HCT116 (cell line): ENCODE data around the gene COL8A2. TPM values are rescaled to one million over a fixed set of nuclear protein-coding genes. Genes with fewer than 3 reads are reported as not detected.
A peak's percentile ranks its signal among the peaks of the same experiment; 100 is the strongest.

ENCODE experiments used
- ATAC-seq: fragments of 200-7000 bp; cut with Tn5 transposase; 2 replicates; pipeline ENCODE4 v1.9.1; 2020; ENCODE audit warnings: mild to moderate bottlenecking, moderate library complexity
- BruUV-seq: library from RNA; stranded (reverse); fragments of 400-500 nt; replicated peaks from 2 replicates; lab custom pipeline; 2021; lab: Mats Ljungman, UMichigan
- CTCF ChIA-PET: fragments of 300-600 bp; sonication (Branson Sonifier 250); formaldehyde crosslinking; loops from one replicate; lab custom pipeline; 2021; ENCODE audit warnings: antibody characterized with exemption; lab: Charles Lee
- POLR2A ChIA-PET: fragments of 300-600, 350-600 bp; sonication (Branson Sonifier 250); formaldehyde crosslinking; loops from one replicate; lab custom pipeline; 2021; ENCODE audit warnings: antibody characterized with exemption; lab: Charles Lee
- RAD21 ChIA-PET, 2 experiments: fragments of 300-600 bp; sonication (Branson Sonifier 250); formaldehyde crosslinking; loops; one replicate each; lab custom pipeline; 2023; ENCODE audit warnings: low total read pairs in 2 of 2; ENCODE audit not compliant: uncharacterized antibody in 2 of 2, unreplicated experiment in 2 of 2, low non-redundant PET in 1 of 2; lab: Charles Lee
- DNase-seq: peaks from one replicate; pipeline ENCODE4 v3.0.0-alpha.2; 2010; ENCODE audit warnings: low read depth, low spot score
- H2AFZ ChIP-seq: fragments of 200-600 bp; shearing (Covaris generic), sonication (generic); 2 replicates; pipeline ENCODE4 v1.6.1; 2017; ENCODE audit warnings: low read depth, mixed run types, mixed read lengths, antibody characterized with exemption, low read length; ENCODE audit not compliant: poor library complexity, severe bottlenecking
- H3K27ac ChIP-seq: 2 replicates; pipeline ENCODE4 v1.5.1; 2012; ENCODE audit warnings: low read depth, low read length
- H3K27me3 ChIP-seq: fragments of 200-600 bp; sonication (generic); 2 replicates; pipeline ENCODE4 v1.6.1; 2016; ENCODE audit warnings: mixed run types, low read length, mixed read lengths; ENCODE audit not compliant: insufficient read depth
- H3K36me3 ChIP-seq, 2 experiments: fragments of 200-500 bp in 1 of 2; fragments of 200-600 bp in 1 of 2; sonication (Bioruptor generic) in 1 of 2; sonication (generic) in 1 of 2; 2 replicates each; pipeline versions ENCODE4 v1.5.1 to v1.6.1; 2014 to 2016; ENCODE audit warnings: low read length in 2 of 2, inconsistent platforms in 1 of 2, mixed read lengths in 1 of 2, mixed run types in 1 of 2; ENCODE audit not compliant: insufficient read depth in 2 of 2, control insufficient read depth in 1 of 2
- H3K4me1 ChIP-seq, 2 experiments: fragments of 200-600 bp in 1 of 2; sonication (generic) in 1 of 2; 2 replicates each; pipeline versions ENCODE4 v1.5.1 to v1.6.1; 2012 to 2017; ENCODE audit warnings: low read length in 2 of 2, inconsistent platforms in 1 of 2, mild to moderate bottlenecking in 1 of 2, mixed read lengths in 1 of 2, mixed run types in 1 of 2, moderate library complexity in 1 of 2; ENCODE audit not compliant: insufficient read depth in 2 of 2, control insufficient read depth in 1 of 2
- H3K4me2 ChIP-seq: fragments of 200-600 bp; sonication (generic); 2 replicates; pipeline ENCODE4 v1.6.1; 2017; ENCODE audit warnings: mixed run types, low read length, mixed read lengths
- H3K4me3 ChIP-seq, 2 experiments: fragments of 200-600 bp in 1 of 2; sonication (generic) in 1 of 2; replicated peaks in 1 of 2; 2 replicates each; pipeline ENCODE4 v1.5.1; 2011 to 2016; ENCODE audit warnings: low read length in 2 of 2, control low read depth in 1 of 2, low read depth in 1 of 2, mild to moderate bottlenecking in 1 of 2, mixed read lengths in 1 of 2, mixed run types in 1 of 2
- H3K79me2 ChIP-seq: fragments of 200-600 bp; sonication (generic); 2 replicates; pipeline ENCODE4 v1.6.1; 2017; ENCODE audit warnings: mild to moderate bottlenecking, mixed run types, low read length, moderate library complexity, mixed read lengths; ENCODE audit not compliant: insufficient read depth
- H3K9ac ChIP-seq: fragments of 200-600 bp; sonication (generic); 2 replicates; pipeline ENCODE4 v1.6.1; 2016; ENCODE audit warnings: low read length, mixed read lengths
- H3K9me2 ChIP-seq: fragments of 200-600 bp; sonication (generic), shearing (Covaris generic); 2 replicates; pipeline ENCODE4 v1.6.1; 2017; ENCODE audit warnings: mixed run types, mild to moderate bottlenecking, moderate library complexity; ENCODE audit not compliant: insufficient read depth
- H3K9me3 ChIP-seq, 2 experiments: fragments of 200-500 bp in 1 of 2; fragments of 200-600 bp in 1 of 2; sonication (Bioruptor generic) in 1 of 2; sonication (generic) in 1 of 2; 2 replicates each; pipeline ENCODE4 v1.6.1; 2014 to 2017; ENCODE audit warnings: low read length in 2 of 2, mixed read lengths in 2 of 2, inconsistent platforms in 1 of 2, low read depth in 1 of 2, mild to moderate bottlenecking in 1 of 2, mixed run types in 1 of 2, moderate library complexity in 1 of 2; ENCODE audit not compliant: control insufficient read depth in 1 of 2, insufficient read depth in 1 of 2
- H4K20me1 ChIP-seq: fragments of 200-600 bp; sonication (generic), shearing (Covaris generic); 2 replicates; pipeline ENCODE4 v1.6.1; 2017; ENCODE audit warnings: mixed run types, mild to moderate bottlenecking, moderate library complexity; ENCODE audit not compliant: insufficient read depth
- ATF3 ChIP-seq: IDR thresholded peaks from 2 replicates; pipeline ENCODE4 v1.6.1; 2012
- CEBPB ChIP-seq: IDR thresholded peaks from 2 replicates; pipeline ENCODE4 v1.6.1; 2012; ENCODE audit warnings: low read depth
- EGR1 ChIP-seq: IDR thresholded peaks from 2 replicates; pipeline ENCODE4 v1.6.1; 2012; ENCODE audit warnings: low read depth
- EZH2 ChIP-seq: fragments of 200-600 bp; sonication (generic); IDR thresholded peaks from 2 replicates; pipeline ENCODE4 v1.6.1; 2017; ENCODE audit warnings: antibody characterized with exemption, mixed run types
- EZH2phosphoT487 ChIP-seq: fragments of 200-600 bp; IDR thresholded peaks from 2 replicates; pipeline ENCODE4 v1.6.1; 2018; ENCODE audit warnings: antibody characterized with exemption, borderline replicate concordance
- JUND ChIP-seq: IDR thresholded peaks from 2 replicates; pipeline ENCODE4 v1.6.1; 2012
- POLR2A ChIP-seq: IDR thresholded peaks from 2 replicates; pipeline ENCODE4 v1.7.0; 2011; ENCODE audit warnings: borderline replicate concordance; ENCODE audit not compliant: insufficient read depth, insufficient read length; ENCODE audit errors: extremely low read depth
- SP1 ChIP-seq: IDR thresholded peaks from 2 replicates; pipeline ENCODE4 v1.6.1; 2012; ENCODE audit warnings: low read depth
- SRF ChIP-seq: IDR thresholded peaks from 2 replicates; pipeline ENCODE4 v1.6.1; 2012; ENCODE audit warnings: low read depth
- ZBTB33 ChIP-seq: IDR thresholded peaks from 2 replicates; pipeline ENCODE4 v1.6.1; 2011; ENCODE audit warnings: mild to moderate bottlenecking, low read length, moderate library complexity; ENCODE audit not compliant: insufficient replicate concordance; ENCODE audit errors: extremely low read depth
- ZFX ChIP-seq: fragments of 450-650 bp; IDR thresholded peaks from 2 replicates; pipeline ENCODE4 v1.6.1; 2017
- ZNF274 ChIP-seq: fragments of 200-500 bp; sonication (Bioruptor generic); IDR thresholded peaks from 2 replicates; pipeline ENCODE4 v1.6.1; 2014; ENCODE audit warnings: mild to moderate bottlenecking, low read depth, low read length, inconsistent platforms
- intact Hi-C: fragments of 100-400 bp; cut with micrococcal nuclease; formaldehyde crosslinking; loops from 2 replicates; pipeline ENCODE4 v1.10.0; 2022
- total RNA-seq: library from RNA; stranded (reverse); gene quantifications from one replicate; pipeline ENCODE4 v1.2.1, GENCODE V29; 2021; ENCODE audit not compliant: unreplicated experiment
- TF ChIP-seq, protein P1 (sequence below): IDR thresholded peaks from 2 replicates; pipeline ENCODE4 v1.6.1; 2012

Gene COL8A2
- total RNA-seq, 1 experiment from 2014 or later = 0.05 TPM

GRCh38 chr1:36154765-36155407 is 29.9 kb upstream of the COL8A2 start:
- no peaks in the 10 kb centered on the region for H3K9me3 ChIP-seq
- H3K79me2 ChIP-seq = peaks cover 37% of the 10 kb centered on the region
- intact Hi-C loops = loop anchor here (5.0 to 10.0 kb wide), 2 partner anchors 230 to 267 kb away; partner anchors contain the start of gene STK40
- TF ChIP-seq, protein P1, sequence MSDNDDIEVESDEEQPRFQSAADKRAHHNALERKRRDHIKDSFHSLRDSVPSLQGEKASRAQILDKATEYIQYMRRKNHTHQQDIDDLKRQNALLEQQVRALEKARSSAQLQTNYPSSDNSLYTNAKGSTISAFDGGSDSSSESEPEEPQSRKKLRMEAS = no peak
- TF ChIP-seq ZNF274 (no peak), SP1 (no peak), CEBPB (no peak), SRF (no peak), ZBTB33 (no peak), ATF3 (no peak), EZH2phosphoT487 (no peak), JUND (no peak), POLR2A (no peak), EZH2 (no peak), ZFX (no peak), EGR1 (no peak)
- no peak overlapping the region for H2AFZ ChIP-seq
- DNase-seq (no peak), ATAC-seq (no peak)
- peak overlapping the region; percentile 97 for H3K9ac ChIP-seq
- H3K27me3 ChIP-seq = no peaks in the 10 kb centered on the region
- ChIA-PET POLR2A (interaction anchor here (0.7 kb wide), 1 partner anchor 8 kb away, joined by 3 read pairs; no protein-coding TSS in a partner anchor), CTCF (interaction anchor here (2.1 kb wide), 1 partner anchor 131 kb away, joined by 5 read pairs; no protein-coding TSS in a partner anchor), RAD21 (no interaction called here)
- peaks cover 30 to 56% of the 10 kb centered on the region in 2 experiments for H3K4me1 ChIP-seq
- H3K27ac ChIP-seq = peak overlapping the region; percentile 97
- BruUV-seq = no TSS peak
- no peaks in the 10 kb centered on the region for H4K20me1 ChIP-seq
- H3K4me2 ChIP-seq = peak overlapping the region; percentile 94
- no peaks in the 10 kb centered on the region for H3K36me3 ChIP-seq
- H3K4me3 ChIP-seq = peak overlapping the region; percentile 84 to 88
- H3K9me2 ChIP-seq = no peaks in the 10 kb centered on the region
